ENCODE data around the gene C10orf120.

Gene C10orf120

DNA sequence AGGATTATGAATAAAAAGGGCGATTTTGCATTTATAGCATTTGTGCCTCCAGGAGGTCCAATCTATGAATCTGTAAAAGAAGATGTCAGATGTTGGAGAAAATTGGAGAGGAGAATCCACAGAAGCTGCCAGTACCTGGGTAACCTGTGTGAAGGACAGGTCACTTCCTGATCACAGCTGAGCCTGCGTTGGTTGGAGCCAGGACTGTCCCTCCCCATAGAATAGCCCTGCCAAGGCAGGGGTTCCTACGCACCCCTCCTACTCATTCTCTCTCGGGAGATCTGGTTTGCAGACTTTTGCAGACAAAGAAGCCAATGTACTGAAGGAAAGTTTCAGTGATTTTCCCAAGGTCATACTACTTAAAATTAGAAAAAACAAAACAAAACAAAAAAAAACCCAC, 10.3 kb upstream of the C10orf120 start:
- no peak for DNase-seq (ENCODE audit: low spot score)
- TF ChIP-seq, protein P1, sequence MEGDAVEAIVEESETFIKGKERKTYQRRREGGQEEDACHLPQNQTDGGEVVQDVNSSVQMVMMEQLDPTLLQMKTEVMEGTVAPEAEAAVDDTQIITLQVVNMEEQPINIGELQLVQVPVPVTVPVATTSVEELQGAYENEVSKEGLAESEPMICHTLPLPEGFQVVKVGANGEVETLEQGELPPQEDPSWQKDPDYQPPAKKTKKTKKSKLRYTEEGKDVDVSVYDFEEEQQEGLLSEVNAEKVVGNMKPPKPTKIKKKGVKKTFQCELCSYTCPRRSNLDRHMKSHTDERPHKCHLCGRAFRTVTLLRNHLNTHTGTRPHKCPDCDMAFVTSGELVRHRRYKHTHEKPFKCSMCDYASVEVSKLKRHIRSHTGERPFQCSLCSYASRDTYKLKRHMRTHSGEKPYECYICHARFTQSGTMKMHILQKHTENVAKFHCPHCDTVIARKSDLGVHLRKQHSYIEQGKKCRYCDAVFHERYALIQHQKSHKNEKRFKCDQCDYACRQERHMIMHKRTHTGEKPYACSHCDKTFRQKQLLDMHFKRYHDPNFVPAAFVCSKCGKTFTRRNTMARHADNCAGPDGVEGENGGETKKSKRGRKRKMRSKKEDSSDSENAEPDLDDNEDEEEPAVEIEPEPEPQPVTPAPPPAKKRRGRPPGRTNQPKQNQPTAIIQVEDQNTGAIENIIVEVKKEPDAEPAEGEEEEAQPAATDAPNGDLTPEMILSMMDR (IDR thresholded peaks at IDR 0.05; ENCODE audit: borderline replicate concordance, control extremely low read depth, extremely low read depth, insufficient read depth, missing control alignments): no peak
- in situ Hi-C loops (cut with MboI; ENCODE audit: low sequenced_read_pairs, unreplicated experiment): no loop called here

DNA sequence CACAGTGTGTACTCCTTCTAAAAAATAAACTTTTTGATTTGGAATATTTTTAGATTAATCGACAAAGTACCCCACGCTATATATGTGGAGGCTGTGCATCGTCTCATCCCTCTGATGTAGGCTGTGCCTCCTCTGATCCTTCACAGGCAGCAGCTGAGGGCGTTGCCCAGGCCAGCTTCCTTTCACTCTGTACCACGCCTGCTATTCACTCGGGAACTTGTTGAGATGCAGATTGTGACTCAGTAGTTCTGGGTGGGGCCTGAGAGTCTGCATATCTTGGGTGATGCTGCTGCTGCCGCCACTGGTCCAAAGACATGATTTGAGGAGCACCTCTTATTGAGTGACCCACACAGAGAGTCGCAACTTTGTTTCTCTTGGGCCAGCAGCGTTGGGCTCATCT, 7.9 kb upstream of the C10orf120 start:
- TF ChIP-seq, protein P1 (IDR thresholded peaks at IDR 0.05; ENCODE audit: borderline replicate concordance, control extremely low read depth, extremely low read depth, insufficient read depth, missing control alignments): no peak
- in situ Hi-C loops (cut with MboI; ENCODE audit: low sequenced_read_pairs, unreplicated experiment): no loop called here
- DNase-seq (ENCODE audit: low spot score): no peak

DNA sequence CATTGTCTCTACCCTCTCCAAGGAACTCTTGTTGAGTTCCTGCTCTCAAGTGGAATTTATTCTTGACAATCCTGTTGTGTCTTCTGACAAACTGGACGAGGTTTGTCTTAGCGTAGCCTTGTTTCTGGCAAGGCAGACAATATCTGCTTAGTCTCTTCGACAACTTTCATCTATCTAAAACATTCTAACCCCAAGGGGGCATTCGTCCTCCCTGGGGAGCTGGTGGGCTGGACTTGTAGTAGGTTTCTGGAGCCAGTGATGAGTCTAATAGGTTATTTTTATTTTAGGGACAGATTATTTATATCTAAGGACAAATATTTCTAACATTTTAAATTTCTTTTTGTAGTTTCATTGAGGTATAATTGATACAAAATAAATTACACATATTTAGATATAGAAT, 7.3 kb upstream of the C10orf120 start:
- in situ Hi-C loops (cut with MboI; ENCODE audit: low sequenced_read_pairs, unreplicated experiment): no loop called here
- TF ChIP-seq, protein P1 (IDR thresholded peaks at IDR 0.05; ENCODE audit: borderline replicate concordance, control extremely low read depth, extremely low read depth, insufficient read depth, missing control alignments): no peak
- no peak for DNase-seq (ENCODE audit: low spot score)

DNA sequence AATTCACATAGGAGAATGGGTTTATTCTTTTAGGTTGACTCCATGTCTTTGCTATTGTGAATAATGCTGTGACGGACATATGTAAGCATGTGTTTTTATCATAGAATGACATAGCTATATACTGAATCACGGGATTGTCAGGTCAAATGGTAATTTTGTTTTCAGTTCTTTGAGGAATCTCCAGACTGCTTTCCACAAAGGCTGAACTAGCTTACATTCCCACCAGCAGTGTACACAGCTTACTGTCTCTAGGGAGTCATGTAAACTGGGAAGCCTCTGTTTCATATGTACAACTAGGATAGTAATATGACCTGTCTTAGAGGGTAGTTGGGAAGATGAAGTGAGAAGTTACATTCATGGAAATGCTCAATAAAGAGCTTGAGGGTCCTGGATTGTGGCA, 6.8 kb upstream of the C10orf120 start:
- in situ Hi-C loops (cut with MboI; ENCODE audit: low sequenced_read_pairs, unreplicated experiment): no loop called here
- TF ChIP-seq, protein P1 (IDR thresholded peaks at IDR 0.05; ENCODE audit: borderline replicate concordance, control extremely low read depth, extremely low read depth, insufficient read depth, missing control alignments): no peak
- DNase-seq (ENCODE audit: low spot score): no peak

DNA sequence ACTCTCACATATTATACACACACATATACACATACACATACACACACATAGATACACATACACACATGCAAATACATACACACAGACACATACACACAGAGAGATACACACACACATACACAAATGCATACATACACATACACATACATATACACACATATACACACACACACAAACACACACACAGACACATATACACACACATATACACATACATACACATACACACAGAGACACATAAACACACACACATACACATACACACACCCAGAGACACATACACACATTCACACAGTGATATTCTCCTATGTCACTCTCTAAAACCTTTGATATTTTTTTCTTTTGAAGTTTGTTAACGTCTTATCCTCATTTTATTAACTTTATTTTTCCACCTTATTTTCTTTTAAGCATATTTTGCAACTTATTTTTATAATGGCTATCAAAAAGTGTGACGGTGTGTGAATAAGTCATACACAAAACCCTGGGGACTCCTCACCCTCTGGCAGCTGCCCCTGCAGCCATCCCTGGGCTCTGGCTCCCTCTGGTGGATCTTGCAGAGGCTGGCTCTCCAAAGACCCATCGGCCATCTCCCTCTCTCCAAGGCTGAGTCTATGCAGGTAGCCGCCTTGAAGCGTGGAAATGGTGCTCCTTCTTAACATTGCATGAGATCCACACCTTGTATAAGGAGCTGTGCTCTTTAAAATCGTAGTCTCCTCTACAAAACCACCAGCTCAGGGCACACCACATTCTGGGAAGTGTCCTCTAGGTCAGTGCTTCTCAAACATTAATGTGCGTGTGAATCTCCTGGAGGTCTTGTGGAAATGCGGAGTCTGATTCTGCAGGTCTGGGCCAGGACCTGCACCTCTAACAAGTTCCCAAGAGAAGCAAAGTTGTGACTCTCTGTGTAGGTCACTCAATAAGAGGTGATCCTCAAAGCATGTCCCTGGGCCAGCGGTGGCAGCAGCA, 4.1 kb upstream of the C10orf120 start:
- in situ Hi-C loops (cut with MboI; ENCODE audit: low sequenced_read_pairs, unreplicated experiment): no loop called here
- TF ChIP-seq, protein P1 (IDR thresholded peaks at IDR 0.05; ENCODE audit: borderline replicate concordance, control extremely low read depth, extremely low read depth, insufficient read depth, missing control alignments): peak; percentile 77
- peak; percentile 76 for DNase-seq (ENCODE audit: low spot score)

DNA sequence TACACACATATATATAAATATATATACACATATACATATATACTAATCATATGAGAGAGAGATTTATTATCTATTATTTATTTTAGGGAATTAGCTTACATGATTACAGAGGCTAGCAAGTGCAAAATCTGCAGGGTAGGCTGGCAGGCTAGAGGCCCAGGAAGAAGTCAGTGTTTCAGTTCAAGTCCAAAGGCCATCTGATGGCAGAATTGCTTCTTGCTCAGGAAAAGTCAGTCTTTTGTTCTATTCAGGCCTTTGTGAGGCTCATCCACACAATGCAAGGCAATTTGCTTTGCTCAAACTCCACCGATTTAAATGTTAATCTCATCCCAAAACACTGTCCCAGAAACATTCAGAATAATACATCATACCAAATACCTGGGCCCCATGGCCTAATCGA, 2.6 kb upstream of the C10orf120 start:
- TF ChIP-seq, protein P1 (IDR thresholded peaks at IDR 0.05; ENCODE audit: borderline replicate concordance, control extremely low read depth, extremely low read depth, insufficient read depth, missing control alignments): no peak
- in situ Hi-C loops (cut with MboI; ENCODE audit: low sequenced_read_pairs, unreplicated experiment): no loop called here
- DNase-seq (ENCODE audit: low spot score): no peak
